Stomach (tissue), 4 donors: ENCODE results near the gene DLG2.

Experiments
- EP300 ChIP-seq: sonication (generic); formaldehyde crosslinking; IDR thresholded peaks from one replicate; pipeline ENCODE4 v1.6.1; 2017; ENCODE audit warnings: antibody characterized with exemption
- POLR2A ChIP-seq, 4 donors: fragments of 450-650 bp; IDR thresholded peaks; one replicate each; pipeline ENCODE4 v1.6.1; 2016; ENCODE audit warnings: antibody characterized with exemption in 4 of 4, control low read depth in 2 of 4, mild to moderate bottlenecking in 1 of 4, moderate library complexity in 1 of 4
- POLR2AphosphoS5 ChIP-seq, 3 donors: sonication (generic); formaldehyde crosslinking; IDR thresholded peaks; one replicate each; pipeline ENCODE4 v1.6.1; 2016; ENCODE audit warnings: antibody characterized with exemption in 3 of 3
- TF ChIP-seq, protein P1 (sequence below), 7 experiments: fragments of 450-650 bp in 4 of 7; fragments of 200-600 bp in 3 of 7; sonication (generic) in 3 of 7; IDR thresholded peaks; one replicate each; pipeline ENCODE4 v1.5.1; 2016 to 2019; ENCODE audit warnings: antibody characterized with exemption in 7 of 7, control low read depth in 2 of 7, mild to moderate bottlenecking in 1 of 7

DNA sequence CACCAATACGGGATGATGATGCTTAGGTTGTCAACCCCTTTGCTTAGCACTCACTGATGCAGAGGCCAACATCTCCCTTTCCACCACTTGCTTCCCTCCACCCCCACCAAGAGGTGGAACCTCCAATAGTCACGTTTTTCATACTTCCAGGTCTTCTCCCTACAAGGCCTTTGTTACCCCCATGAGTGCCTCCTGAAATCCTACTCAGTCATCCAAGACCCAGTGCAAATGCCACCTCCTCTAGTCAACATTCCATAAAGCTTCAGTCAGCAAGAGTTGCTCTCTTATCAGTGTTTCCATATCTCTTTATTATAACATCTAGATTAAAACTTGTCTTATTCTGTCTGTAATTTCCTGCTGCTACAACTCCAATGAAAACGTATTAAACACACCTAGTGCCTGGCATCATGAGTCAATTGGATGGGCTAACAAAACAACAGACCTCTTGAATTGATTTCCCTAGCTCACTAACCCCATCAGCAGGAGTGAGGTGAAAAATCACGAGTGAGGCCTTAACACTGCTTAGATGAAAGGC is 1970.3 kb downstream of the DLG2 start:
- TF ChIP-seq, protein P1, sequence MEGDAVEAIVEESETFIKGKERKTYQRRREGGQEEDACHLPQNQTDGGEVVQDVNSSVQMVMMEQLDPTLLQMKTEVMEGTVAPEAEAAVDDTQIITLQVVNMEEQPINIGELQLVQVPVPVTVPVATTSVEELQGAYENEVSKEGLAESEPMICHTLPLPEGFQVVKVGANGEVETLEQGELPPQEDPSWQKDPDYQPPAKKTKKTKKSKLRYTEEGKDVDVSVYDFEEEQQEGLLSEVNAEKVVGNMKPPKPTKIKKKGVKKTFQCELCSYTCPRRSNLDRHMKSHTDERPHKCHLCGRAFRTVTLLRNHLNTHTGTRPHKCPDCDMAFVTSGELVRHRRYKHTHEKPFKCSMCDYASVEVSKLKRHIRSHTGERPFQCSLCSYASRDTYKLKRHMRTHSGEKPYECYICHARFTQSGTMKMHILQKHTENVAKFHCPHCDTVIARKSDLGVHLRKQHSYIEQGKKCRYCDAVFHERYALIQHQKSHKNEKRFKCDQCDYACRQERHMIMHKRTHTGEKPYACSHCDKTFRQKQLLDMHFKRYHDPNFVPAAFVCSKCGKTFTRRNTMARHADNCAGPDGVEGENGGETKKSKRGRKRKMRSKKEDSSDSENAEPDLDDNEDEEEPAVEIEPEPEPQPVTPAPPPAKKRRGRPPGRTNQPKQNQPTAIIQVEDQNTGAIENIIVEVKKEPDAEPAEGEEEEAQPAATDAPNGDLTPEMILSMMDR (IDR thresholded peaks at IDR 0.05): no peak
- TF ChIP-seq POLR2AphosphoS5 (IDR thresholded peaks at IDR 0.05): no peak
- TF ChIP-seq EP300: no peak
- no peak for TF ChIP-seq POLR2A (IDR thresholded peaks at IDR 0.05)
